Type B pancreatic cell (in vitro differentiated cells): Measurements from ENCODE around the gene GABPB1. TPM values are rescaled to one million over a fixed set of nuclear protein-coding genes. Genes with fewer than 3 reads are reported as not detected.

Experiments used
- DNase-seq: peaks from one replicate; pipeline ENCODE4 v3.0.0; 2021; ENCODE audit warnings: mixed read lengths; ENCODE audit not compliant: unreplicated experiment; ENCODE audit errors: extremely low spot score
- H3K27ac Mint-ChIP-seq: 2 replicates; pipeline ENCODE4 v1.8.0; 2021; ENCODE audit warnings: mild to moderate bottlenecking, mixed read lengths
- H3K27me3 Mint-ChIP-seq: 2 replicates; pipeline ENCODE4 v1.8.0; 2021; ENCODE audit warnings: mixed read lengths
- H3K36me3 Mint-ChIP-seq: 2 replicates; pipeline ENCODE4 v1.8.0; 2021; ENCODE audit warnings: mixed read lengths
- H3K4me1 Mint-ChIP-seq: one replicate; pipeline ENCODE4 v1.8.0; 2021; ENCODE audit warnings: mixed read lengths; ENCODE audit not compliant: unreplicated experiment
- H3K4me3 Mint-ChIP-seq: 2 replicates; pipeline ENCODE4 v1.8.0; 2021; ENCODE audit warnings: mild to moderate bottlenecking, mixed read lengths
- H3K9me3 Mint-ChIP-seq: 2 replicates; pipeline ENCODE4 v1.8.0; 2021; ENCODE audit warnings: mixed read lengths
- total RNA-seq: library from RNA; stranded (reverse); gene quantifications from 2 replicates; pipeline ENCODE4 v1.2.1, GENCODE V29; 2021; ENCODE audit warnings: low replicate concordance
- TF ChIP-seq, protein P1 (sequence below): fragments of 200-600 bp; sonication (generic); conservative IDR thresholded peaks from 2 replicates; pipeline ENCODE4 v1.5.0; 2021; ENCODE audit warnings: antibody characterized with exemption, mild to moderate bottlenecking

The GABPB1 gene
- total RNA-seq, 1 donor from 2014 or later = 27.8 TPM

DNA sequence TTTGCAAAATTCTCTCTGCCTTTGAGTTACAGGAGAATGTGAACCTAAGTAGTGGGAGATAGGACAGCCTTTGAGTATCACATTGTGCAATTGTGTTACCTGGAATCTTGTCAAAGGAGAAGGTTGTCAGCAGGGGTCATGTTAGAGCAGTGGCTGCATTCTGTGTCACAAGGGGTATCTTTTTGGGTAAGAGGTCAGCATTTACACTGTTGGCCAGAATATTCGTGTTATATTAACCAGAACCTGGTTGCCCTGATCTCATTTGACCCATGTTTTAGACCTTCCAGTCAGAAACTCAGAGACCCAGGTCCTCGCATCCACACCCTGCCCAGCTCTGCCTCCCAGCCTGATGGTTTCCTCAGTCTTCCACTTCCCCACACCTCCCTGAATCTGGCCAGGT is 116.7 kb downstream of the GABPB1 start:
- TF ChIP-seq, protein P1, sequence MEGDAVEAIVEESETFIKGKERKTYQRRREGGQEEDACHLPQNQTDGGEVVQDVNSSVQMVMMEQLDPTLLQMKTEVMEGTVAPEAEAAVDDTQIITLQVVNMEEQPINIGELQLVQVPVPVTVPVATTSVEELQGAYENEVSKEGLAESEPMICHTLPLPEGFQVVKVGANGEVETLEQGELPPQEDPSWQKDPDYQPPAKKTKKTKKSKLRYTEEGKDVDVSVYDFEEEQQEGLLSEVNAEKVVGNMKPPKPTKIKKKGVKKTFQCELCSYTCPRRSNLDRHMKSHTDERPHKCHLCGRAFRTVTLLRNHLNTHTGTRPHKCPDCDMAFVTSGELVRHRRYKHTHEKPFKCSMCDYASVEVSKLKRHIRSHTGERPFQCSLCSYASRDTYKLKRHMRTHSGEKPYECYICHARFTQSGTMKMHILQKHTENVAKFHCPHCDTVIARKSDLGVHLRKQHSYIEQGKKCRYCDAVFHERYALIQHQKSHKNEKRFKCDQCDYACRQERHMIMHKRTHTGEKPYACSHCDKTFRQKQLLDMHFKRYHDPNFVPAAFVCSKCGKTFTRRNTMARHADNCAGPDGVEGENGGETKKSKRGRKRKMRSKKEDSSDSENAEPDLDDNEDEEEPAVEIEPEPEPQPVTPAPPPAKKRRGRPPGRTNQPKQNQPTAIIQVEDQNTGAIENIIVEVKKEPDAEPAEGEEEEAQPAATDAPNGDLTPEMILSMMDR = no peak
- no peaks in the 10 kb centered on the region for H3K27me3 Mint-ChIP-seq
- no peaks in the 10 kb centered on the region for H3K4me1 Mint-ChIP-seq
- H3K36me3 Mint-ChIP-seq = no peaks in the 10 kb centered on the region
- no peak overlapping the region for H3K4me3 Mint-ChIP-seq
- no peaks in the 10 kb centered on the region for H3K9me3 Mint-ChIP-seq
- H3K27ac Mint-ChIP-seq = no peak overlapping the region
- DNase-seq = no peak

DNA sequence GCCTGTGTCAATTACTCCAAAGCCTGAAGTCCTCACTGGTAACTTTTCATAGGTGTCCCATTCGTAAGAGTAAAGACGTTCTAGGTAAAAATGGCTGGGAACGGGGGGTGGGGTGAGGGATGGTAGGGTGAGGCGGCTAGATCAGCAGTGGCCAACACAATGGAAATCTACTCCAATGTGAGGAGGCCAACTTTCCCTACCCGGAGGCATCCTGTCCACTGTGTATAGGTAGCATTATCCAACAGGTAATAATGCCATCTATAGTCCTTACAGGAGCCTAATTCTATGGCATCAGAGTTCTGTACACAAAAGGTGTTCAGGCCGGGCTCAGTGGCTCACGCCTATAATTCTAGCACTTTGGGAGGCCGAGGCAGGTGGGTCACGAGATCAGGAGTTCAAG is 118.6 kb downstream of the GABPB1 start:
- Mint-ChIP-seq H3K27me3 (no peaks in the 10 kb centered on the region), H3K4me1 (no peaks in the 10 kb centered on the region), H3K4me3 (no peak overlapping the region), H3K27ac (no peak overlapping the region), H3K9me3 (no peaks in the 10 kb centered on the region), H3K36me3 (no peaks in the 10 kb centered on the region)
- no peak for DNase-seq
- TF ChIP-seq, protein P1 = no peak

DNA sequence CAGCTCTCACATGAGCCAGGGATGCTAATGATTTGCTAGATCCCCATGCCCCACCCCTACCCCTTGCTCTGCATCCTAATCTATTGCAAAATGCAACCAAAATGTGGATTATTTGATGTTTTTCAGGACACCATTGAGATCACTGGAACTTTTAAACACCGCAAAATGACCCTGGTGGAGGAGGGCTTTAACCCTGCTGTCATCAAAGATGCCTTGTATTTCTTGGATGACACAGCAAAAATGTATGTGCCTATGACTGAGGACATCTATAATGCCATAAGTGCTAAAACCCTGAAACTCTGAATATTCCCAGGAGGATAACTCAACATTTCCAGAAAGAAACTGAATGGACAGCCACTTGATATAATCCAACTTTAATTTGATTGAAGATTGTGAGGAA is 119.2 kb downstream of the GABPB1 start:
- Mint-ChIP-seq H3K9me3 (no peaks in the 10 kb centered on the region), H3K4me1 (no peaks in the 10 kb centered on the region), H3K4me3 (no peak overlapping the region), H3K36me3 (no peaks in the 10 kb centered on the region), H3K27ac (no peak overlapping the region), H3K27me3 (no peaks in the 10 kb centered on the region)
- DNase-seq = no peak
- TF ChIP-seq, protein P1 = no peak

DNA sequence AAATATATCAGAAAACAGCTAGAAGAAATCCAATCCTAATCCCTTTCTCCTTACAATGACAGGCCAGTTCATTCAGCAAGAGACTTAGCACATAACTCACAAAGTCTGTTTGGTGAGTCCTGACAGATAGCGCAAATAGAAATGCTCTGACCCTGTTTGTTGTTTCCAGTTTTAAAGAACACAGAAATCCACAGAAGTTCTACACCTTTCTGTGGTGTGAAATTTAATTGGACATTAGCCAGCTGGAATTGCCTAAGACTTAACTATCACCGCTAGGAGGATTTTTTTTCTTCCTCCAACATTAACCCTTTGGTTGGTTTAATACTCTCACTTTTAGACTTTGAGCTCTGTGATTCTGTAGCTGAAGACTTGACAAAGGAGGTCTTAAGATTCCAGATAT is 120.2 kb downstream of the GABPB1 start:
- Mint-ChIP-seq H3K27ac (no peak overlapping the region), H3K27me3 (no peaks in the 10 kb centered on the region), H3K36me3 (no peaks in the 10 kb centered on the region), H3K4me3 (no peak overlapping the region), H3K4me1 (no peaks in the 10 kb centered on the region), H3K9me3 (no peaks in the 10 kb centered on the region)
- no peak for DNase-seq
- TF ChIP-seq, protein P1 = no peak

DNA sequence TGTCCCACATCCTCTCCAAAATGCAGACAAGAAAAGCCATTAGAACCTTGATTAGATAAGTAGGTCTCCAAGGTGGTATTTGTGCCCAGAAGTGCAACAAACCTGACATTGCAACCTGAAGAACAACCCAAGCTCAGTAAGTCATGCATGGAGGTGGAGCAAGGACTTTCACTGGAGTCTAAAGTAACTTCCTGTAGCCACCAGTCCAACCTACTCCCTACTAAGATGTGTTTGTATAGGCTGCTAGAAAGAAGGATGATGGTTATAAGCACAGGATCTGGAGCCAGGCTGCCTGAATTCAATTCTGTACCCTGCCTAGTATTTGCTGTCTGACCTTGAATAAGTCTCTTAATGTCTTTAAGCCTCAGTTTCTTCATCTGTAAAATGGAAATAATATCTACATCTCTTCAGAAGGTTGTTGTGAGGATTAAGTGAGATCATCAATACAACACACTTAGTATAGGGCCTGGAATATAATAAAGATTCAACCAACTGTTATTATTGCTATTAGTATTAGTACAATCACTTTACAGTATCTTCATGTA is 121.7 kb downstream of the GABPB1 start:
- DNase-seq = no peak
- H3K27me3 Mint-ChIP-seq = no peaks in the 10 kb centered on the region
- H3K4me1 Mint-ChIP-seq = no peaks in the 10 kb centered on the region
- no peaks in the 10 kb centered on the region for H3K9me3 Mint-ChIP-seq
- TF ChIP-seq, protein P1 = no peak
- no peak overlapping the region for H3K4me3 Mint-ChIP-seq
- no peaks in the 10 kb centered on the region for H3K36me3 Mint-ChIP-seq
- no peak overlapping the region for H3K27ac Mint-ChIP-seq

DNA sequence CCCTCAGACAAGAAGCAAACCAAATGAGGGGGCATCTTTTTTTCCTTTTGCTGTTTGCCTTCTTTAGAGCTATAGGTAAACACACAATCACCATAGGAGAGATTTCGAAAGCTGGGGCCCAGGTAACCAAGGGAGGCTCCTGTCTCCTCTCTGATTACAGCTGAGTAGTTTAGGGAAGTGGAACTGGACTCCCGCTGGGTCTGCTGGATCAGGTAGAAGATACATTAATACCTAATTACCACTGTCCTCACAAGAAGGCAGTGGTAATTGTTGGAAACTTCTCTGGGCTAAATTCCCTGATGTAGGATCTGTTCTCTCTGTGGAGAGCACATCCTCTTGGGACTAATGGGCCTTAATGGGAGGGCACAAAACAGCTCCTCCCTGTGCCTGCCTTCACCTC is 122.2 kb downstream of the GABPB1 start:
- DNase-seq = no peak
- no peaks in the 10 kb centered on the region for H3K36me3 Mint-ChIP-seq
- H3K4me1 Mint-ChIP-seq = no peaks in the 10 kb centered on the region
- H3K27me3 Mint-ChIP-seq = no peaks in the 10 kb centered on the region
- no peak overlapping the region for H3K27ac Mint-ChIP-seq
- no peaks in the 10 kb centered on the region for H3K9me3 Mint-ChIP-seq
- TF ChIP-seq, protein P1 = no peak
- H3K4me3 Mint-ChIP-seq = no peak overlapping the region
